ENCODE measurements around the gene TBC1D24. TPM values are rescaled to one million over a fixed set of nuclear protein-coding genes. Genes with fewer than 3 reads are reported as not detected.
A peak's percentile ranks its signal among the peaks of the same experiment; 100 is the strongest.

TBC1D24 gene
- polyA plus RNA-seq, 1 experiment = 6.0 TPM

- peak overlapping the region; percentile 70 for H3K4me3 ChIP-seq (ENCODE audit: low read depth, low read length)
- no peak for DNase-seq (ENCODE audit: low read depth, low spot score)
- TF ChIP-seq CTCF (IDR thresholded peaks at IDR 0.05; ENCODE audit: low read depth, low read length) = no peak
- peaks cover 4% of the 10 kb centered on the region; the same call in 1 of the 2 replicates for H3K9me3 ChIP-seq (ENCODE audit: control insufficient read depth, insufficient read depth, low read length)
- ChIA-PET POLR2A (no interaction called here), CTCF (interaction anchor here (1.1 kb wide), 1 partner anchor 14 kb away, joined by 3 read pairs; no protein-coding TSS in a partner anchor)
- no peak overlapping the region for H3K27ac ChIP-seq (ENCODE audit: low read depth, low read length)
- no peaks in the 10 kb centered on the region for H3K27me3 ChIP-seq (ENCODE audit: control insufficient read depth, insufficient read depth, low read length)
These were observed 40.4 kb downstream of the TBC1D24 start for GRCh38 chr16:2515180-2515851.

- H3K4me3 ChIP-seq (ENCODE audit: low read depth, low read length) = peak overlapping the region; percentile 27
These were observed 41.7 kb downstream of the TBC1D24 start for GRCh38 chr16:2516391-2517240.

GRCh38 chr16:2517954-2518605 lies 43.2 kb downstream of the TBC1D24 start:
- Histone ChIP-seq H3K27ac (ENCODE audit: low read depth, low read length) (peak overlapping the region; percentile 39), H3K27me3 (ENCODE audit: control insufficient read depth, insufficient read depth, low read length) (no peaks in the 10 kb centered on the region), H3K9me3 (ENCODE audit: control insufficient read depth, insufficient read depth, low read length) (peaks cover 4% of the 10 kb centered on the region; the same call in 1 of the 2 replicates), H3K4me3 (ENCODE audit: low read depth, low read length) (no peak overlapping the region)
- ChIA-PET CTCF (no interaction called here), POLR2A (no interaction called here)
- no peak for DNase-seq (ENCODE audit: low read depth, low spot score)
- no peak for TF ChIP-seq CTCF (IDR thresholded peaks at IDR 0.05; ENCODE audit: low read depth, low read length)

More at GRCh38 chr16:2516391-2517240, 41.7 kb downstream of the TBC1D24 start:
- DNase-seq (ENCODE audit: low read depth, low spot score) = no peak
- no peak for TF ChIP-seq CTCF (IDR thresholded peaks at IDR 0.05; ENCODE audit: low read depth, low read length)
- Histone ChIP-seq H3K27ac (ENCODE audit: low read depth, low read length) (peak overlapping the region; percentile 11), H3K27me3 (ENCODE audit: control insufficient read depth, insufficient read depth, low read length) (no peaks in the 10 kb centered on the region), H3K9me3 (ENCODE audit: control insufficient read depth, insufficient read depth, low read length) (peaks cover 4% of the 10 kb centered on the region; the same call in 1 of the 2 replicates)
- CTCF ChIA-PET = interaction anchor here (1.1 kb wide), 1 partner anchor 15 kb away, joined by 3 read pairs; no protein-coding TSS in a partner anchor
- POLR2A ChIA-PET = no interaction called here

- no peaks in the 10 kb centered on the region for H3K27me3 ChIP-seq (ENCODE audit: control insufficient read depth, insufficient read depth, low read length)
- CTCF ChIA-PET = no interaction called here
- DNase-seq (ENCODE audit: low read depth, low spot score) = no peak
- peak overlapping the region; percentile 39 for H3K27ac ChIP-seq (ENCODE audit: low read depth, low read length)
- no peaks in the 10 kb centered on the region for H3K9me3 ChIP-seq (ENCODE audit: control insufficient read depth, insufficient read depth, low read length)
- POLR2A ChIA-PET = interaction anchor here (0.9 to 1.6 kb wide), 5 partner anchors 7 to 268 kb away, joined by 3 to 6 read pairs (median 4); no protein-coding TSS in a partner anchor
- H3K4me3 ChIP-seq (ENCODE audit: low read depth, low read length) = no peak overlapping the region
- TF ChIP-seq CTCF (IDR thresholded peaks at IDR 0.05; ENCODE audit: low read depth, low read length) = no peak
These were observed 44.1 kb downstream of the TBC1D24 start for GRCh38 chr16:2518823-2519710.

Measured in AG04450 (cell line).